SU-DHL-6 (cell line): Measurements from ENCODE around the gene RPGR.

ENCODE experiments used
- H2AFZ ChIP-seq: fragments of 200-600 bp; sonication (generic); 2 replicates; pipeline ENCODE4 v1.6.1; 2014; ENCODE audit warnings: low read depth, mild to moderate bottlenecking, moderate library complexity, mixed read lengths, antibody characterized with exemption, low read length; ENCODE audit not compliant: severe bottlenecking
- H3F3A ChIP-seq: fragments of 200-600 bp; shearing (Covaris generic); 2 replicates; pipeline ENCODE4 v1.6.0; 2016; ENCODE audit warnings: antibody characterized with exemption, mild to moderate bottlenecking; ENCODE audit not compliant: insufficient read depth
- H3K27ac ChIP-seq: fragments of 200-600 bp; sonication (generic); 2 replicates; pipeline ENCODE4 v1.5.1; 2016; ENCODE audit warnings: low read depth, mild to moderate bottlenecking, low read length, moderate library complexity, mixed read lengths
- H3K27me3 ChIP-seq: fragments of 200-600 bp; sonication (generic), shearing (Covaris generic); 2 replicates; pipeline ENCODE4 v1.6.0; 2014; ENCODE audit warnings: mild to moderate bottlenecking, low read length
- H3K36me3 ChIP-seq: fragments of 200-600 bp; sonication (generic); 2 replicates; pipeline ENCODE4 v1.6.1; 2014; ENCODE audit warnings: mild to moderate bottlenecking, low read length, mixed read lengths
- H3K4me2 ChIP-seq: fragments of 300-600, 200-600 bp; shearing (Covaris generic), sonication (generic); 2 replicates; pipeline ENCODE4 v1.6.0; 2014; ENCODE audit warnings: low read length, low read depth, mild to moderate bottlenecking; ENCODE audit not compliant: poor library complexity, severe bottlenecking
- H3K4me3 ChIP-seq: fragments of 200-600 bp; sonication (generic); 2 replicates; pipeline ENCODE4 v1.5.1; 2014; ENCODE audit warnings: antibody characterized with exemption, low read length, mild to moderate bottlenecking, mixed read lengths; ENCODE audit not compliant: insufficient read depth, poor library complexity, severe bottlenecking
- H3K79me2 ChIP-seq: fragments of 200-600 bp; sonication (generic); 2 replicates; pipeline ENCODE4 v1.6.1; 2014; ENCODE audit warnings: mild to moderate bottlenecking, low read length, moderate library complexity; ENCODE audit not compliant: insufficient read depth
- H3K9ac ChIP-seq: fragments of 200-600 bp; sonication (generic); 2 replicates; pipeline ENCODE4 v1.7.0; 2014; ENCODE audit warnings: mild to moderate bottlenecking, low read length
- H3K9me2 ChIP-seq: fragments of 200-600 bp; sonication (generic); replicated peaks from 2 replicates; pipeline ENCODE4 v1.6.1; 2014; ENCODE audit warnings: low read length; ENCODE audit not compliant: insufficient read depth
- H3K9me3 ChIP-seq: fragments of 200-600 bp; sonication (generic); 2 replicates; pipeline ENCODE4 v1.6.1; 2014; ENCODE audit warnings: low read length, mixed read lengths; ENCODE audit not compliant: insufficient read depth
- H4K20me1 ChIP-seq: fragments of 200-600 bp; sonication (generic); 2 replicates; pipeline ENCODE4 v1.6.1; 2014; ENCODE audit warnings: low read depth, mild to moderate bottlenecking, antibody characterized with exemption, low read length, moderate library complexity, mixed read lengths
- CTCF ChIP-seq: fragments of 200-600 bp; sonication (generic); IDR thresholded peaks from one replicate; pipeline ENCODE4 v1.5.1; 2017; ENCODE audit warnings: antibody characterized with exemption, mild to moderate bottlenecking, low read length, moderate library complexity; ENCODE audit not compliant: insufficient read depth, poor library complexity, severe bottlenecking
- EZH2phosphoT487 ChIP-seq: fragments of 200-600 bp; sonication (generic), shearing (Covaris generic); conservative IDR thresholded peaks from 2 replicates; pipeline ENCODE4 v1.6.1; 2018; ENCODE audit warnings: mild to moderate bottlenecking, antibody characterized with exemption, low read length, moderate library complexity, mixed read lengths

The RPGR gene

GRCh38 chrX:38347136-38347535, 19.8 kb upstream of the RPGR start:
- Histone ChIP-seq H3K27ac (no peak overlapping the region), H3K9me2 (no peaks in the 10 kb centered on the region), H3K36me3 (no peaks in the 10 kb centered on the region), H3K79me2 (no peaks in the 10 kb centered on the region), H3K9me3 (no peaks in the 10 kb centered on the region), H3K27me3 (no peaks in the 10 kb centered on the region), H2AFZ (no peak overlapping the region), H3K4me2 (no peak overlapping the region), H3F3A (no peaks in the 10 kb centered on the region), H3K4me3 (no peak overlapping the region), H4K20me1 (no peaks in the 10 kb centered on the region), H3K9ac (no peak overlapping the region)
- TF ChIP-seq CTCF (no peak), EZH2phosphoT487 (no peak)

DNA sequence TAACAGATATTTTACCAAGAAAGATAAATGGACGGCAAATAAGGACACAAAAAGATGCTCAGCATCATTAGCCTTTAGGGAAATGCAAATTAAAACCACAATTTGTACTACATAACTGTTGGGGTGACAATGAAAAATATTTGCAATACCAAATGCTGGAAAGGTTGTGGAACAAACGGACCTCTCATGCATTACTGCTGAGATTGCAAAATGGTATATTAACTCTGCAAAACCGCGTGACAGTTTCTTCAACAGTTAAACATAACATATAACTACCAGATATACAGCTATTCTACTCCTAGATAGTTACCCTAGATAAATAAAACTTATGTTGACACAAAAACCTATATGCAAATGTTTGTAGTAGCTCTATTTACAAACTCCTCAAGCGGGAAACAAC, 18.8 kb upstream of the RPGR start:
- Histone ChIP-seq H3K36me3 (no peaks in the 10 kb centered on the region), H2AFZ (no peak overlapping the region), H3K4me2 (no peak overlapping the region), H3K27me3 (no peaks in the 10 kb centered on the region), H3F3A (no peaks in the 10 kb centered on the region), H3K79me2 (no peaks in the 10 kb centered on the region), H3K9ac (no peak overlapping the region), H4K20me1 (no peaks in the 10 kb centered on the region), H3K27ac (no peak overlapping the region), H3K9me2 (no peaks in the 10 kb centered on the region), H3K9me3 (no peaks in the 10 kb centered on the region), H3K4me3 (no peak overlapping the region)
- TF ChIP-seq EZH2phosphoT487 (no peak), CTCF (no peak)

DNA sequence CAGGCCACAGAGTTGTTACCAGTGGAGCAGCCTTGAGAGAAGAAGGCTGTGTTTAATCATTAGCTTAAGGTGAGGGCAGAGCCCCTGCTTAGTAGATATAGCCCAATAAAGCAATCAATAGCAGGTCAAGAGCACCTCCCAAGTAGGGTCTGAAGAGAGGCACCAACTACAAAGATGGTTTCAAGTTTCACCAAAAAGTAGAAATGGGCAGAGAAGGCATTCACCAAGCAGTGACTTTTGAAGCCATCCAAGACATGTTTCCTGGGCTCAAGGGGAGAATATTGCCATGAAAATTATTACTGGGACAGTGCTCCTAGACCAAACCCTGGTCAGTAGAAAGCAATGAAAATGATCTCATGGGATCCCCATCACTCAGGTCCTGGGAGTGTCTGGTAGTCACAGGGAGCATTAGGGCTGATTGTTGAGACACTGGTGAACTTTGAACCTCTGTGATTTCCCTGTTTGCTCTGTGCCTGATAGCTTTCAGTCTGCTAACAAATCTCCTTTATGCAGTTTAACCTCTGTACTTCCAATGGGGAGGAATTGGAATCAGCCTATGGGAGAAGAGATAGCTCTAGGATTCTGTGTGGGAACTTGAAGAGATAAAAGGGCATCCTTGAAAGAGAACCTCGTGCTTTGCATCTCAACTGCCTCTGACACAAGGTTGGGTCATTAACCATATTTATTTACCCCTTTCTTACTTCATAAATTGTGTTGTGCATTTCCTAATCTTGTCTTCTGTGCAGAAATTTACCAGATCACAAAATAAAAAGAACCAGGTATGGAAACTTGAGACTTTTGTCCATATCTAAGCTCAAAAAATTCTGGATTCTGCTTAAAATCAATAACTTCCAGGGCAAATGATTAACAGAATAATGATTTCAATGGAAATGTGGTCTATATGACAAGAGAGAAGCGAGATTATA, 15.8 kb upstream of the RPGR start:
- TF ChIP-seq CTCF = no peak
- TF ChIP-seq EZH2phosphoT487 = no peak
- Histone ChIP-seq H4K20me1 (no peaks in the 10 kb centered on the region), H3F3A (no peaks in the 10 kb centered on the region), H3K27me3 (no peaks in the 10 kb centered on the region), H3K4me2 (no peak overlapping the region), H3K9me2 (no peaks in the 10 kb centered on the region), H2AFZ (no peak overlapping the region), H3K4me3 (no peak overlapping the region), H3K27ac (no peak overlapping the region), H3K9ac (no peak overlapping the region), H3K9me3 (no peaks in the 10 kb centered on the region), H3K79me2 (no peaks in the 10 kb centered on the region), H3K36me3 (no peaks in the 10 kb centered on the region)
